GM10266 (cell line): ENCODE results near the gene ARHGAP6.

Experiments used
- DNase-seq: peaks from one replicate; pipeline ENCODE4 v3.0.0; 2012; ENCODE audit errors: extremely low spot score
- TF ChIP-seq, protein P1 (sequence below): IDR thresholded peaks from 2 replicates; pipeline ENCODE4 v1.5.1; 2012; ENCODE audit warnings: mild to moderate bottlenecking, low read depth; ENCODE audit not compliant: control insufficient read depth, insufficient read depth; ENCODE audit errors: missing control alignments

ARHGAP6 gene

DNA sequence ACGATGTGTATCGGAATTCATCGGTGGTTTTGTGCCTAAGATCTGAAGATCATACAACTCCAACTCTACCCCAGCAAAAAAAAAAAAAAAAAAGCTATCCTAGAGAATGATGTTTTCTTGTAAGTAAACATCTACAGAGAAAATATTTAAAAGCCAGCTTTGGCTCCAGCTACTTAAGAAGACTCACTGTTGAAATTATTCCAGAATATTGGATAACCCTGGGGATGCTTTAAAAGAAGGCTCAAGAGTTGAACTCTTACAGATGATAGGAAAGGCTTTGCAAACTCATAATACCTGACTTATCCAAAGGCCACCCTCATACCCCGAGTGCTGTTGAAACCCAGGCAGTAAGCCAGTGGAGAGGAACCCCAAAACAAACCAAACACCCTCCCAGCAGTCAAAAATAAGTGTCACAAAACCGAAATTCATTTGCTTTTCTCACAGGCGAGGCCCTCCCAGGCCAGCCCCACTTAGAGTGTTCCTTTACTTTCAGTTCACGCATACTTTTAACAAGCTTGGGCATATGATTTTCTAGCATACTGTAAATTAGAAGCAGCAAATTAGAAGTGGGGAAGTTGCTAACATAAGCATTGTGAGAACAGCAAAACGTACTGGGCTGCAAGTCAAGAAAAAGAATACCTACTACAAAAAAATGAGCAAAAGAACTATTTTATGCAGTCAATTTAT, 375.2 kb downstream of the ARHGAP6 start:
- TF ChIP-seq, protein P1, sequence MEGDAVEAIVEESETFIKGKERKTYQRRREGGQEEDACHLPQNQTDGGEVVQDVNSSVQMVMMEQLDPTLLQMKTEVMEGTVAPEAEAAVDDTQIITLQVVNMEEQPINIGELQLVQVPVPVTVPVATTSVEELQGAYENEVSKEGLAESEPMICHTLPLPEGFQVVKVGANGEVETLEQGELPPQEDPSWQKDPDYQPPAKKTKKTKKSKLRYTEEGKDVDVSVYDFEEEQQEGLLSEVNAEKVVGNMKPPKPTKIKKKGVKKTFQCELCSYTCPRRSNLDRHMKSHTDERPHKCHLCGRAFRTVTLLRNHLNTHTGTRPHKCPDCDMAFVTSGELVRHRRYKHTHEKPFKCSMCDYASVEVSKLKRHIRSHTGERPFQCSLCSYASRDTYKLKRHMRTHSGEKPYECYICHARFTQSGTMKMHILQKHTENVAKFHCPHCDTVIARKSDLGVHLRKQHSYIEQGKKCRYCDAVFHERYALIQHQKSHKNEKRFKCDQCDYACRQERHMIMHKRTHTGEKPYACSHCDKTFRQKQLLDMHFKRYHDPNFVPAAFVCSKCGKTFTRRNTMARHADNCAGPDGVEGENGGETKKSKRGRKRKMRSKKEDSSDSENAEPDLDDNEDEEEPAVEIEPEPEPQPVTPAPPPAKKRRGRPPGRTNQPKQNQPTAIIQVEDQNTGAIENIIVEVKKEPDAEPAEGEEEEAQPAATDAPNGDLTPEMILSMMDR, result no peak
- peak; percentile 5 for DNase-seq

DNA sequence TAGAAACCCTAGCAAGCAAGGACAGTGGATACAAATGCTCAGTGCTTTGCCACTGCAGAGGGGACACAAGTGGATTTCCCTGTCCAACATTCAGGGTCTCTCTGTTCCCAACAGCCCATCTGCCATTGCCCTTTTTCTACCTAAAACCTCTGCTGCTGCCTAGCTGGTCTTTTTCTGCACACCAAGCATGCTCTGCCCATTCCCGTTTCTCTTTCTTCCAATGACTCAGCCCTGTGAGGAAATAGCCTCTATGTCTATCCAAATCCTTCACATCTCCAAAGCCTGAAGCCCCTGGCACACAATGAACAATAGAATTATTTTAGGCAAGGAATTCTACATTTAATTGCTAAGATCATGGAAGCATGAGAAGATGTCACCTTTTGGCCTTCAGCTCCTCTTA, 378.2 kb downstream of the ARHGAP6 start:
- TF ChIP-seq, protein P1, result no peak
- no peak for DNase-seq

DNA sequence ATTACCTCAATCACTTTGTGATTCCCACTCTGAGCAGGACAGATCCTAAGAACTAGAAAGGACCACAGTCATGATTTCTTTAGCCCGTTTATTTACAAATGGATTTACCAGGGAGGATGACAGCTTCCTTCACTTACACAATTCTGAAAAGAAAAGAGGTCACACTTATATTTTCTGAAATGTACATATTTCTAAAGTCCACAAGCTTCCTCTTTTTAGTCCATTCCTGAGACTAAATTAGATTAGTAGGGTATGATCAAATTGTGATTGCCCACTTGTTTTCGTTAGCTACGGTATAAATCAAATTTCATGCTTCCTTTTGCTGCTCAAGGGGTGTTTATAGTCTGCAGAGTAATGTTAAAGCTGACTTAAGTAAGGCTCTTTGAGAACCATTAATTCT, 380.1 kb downstream of the ARHGAP6 start:
- TF ChIP-seq, protein P1, result no peak
- no peak for DNase-seq

DNA sequence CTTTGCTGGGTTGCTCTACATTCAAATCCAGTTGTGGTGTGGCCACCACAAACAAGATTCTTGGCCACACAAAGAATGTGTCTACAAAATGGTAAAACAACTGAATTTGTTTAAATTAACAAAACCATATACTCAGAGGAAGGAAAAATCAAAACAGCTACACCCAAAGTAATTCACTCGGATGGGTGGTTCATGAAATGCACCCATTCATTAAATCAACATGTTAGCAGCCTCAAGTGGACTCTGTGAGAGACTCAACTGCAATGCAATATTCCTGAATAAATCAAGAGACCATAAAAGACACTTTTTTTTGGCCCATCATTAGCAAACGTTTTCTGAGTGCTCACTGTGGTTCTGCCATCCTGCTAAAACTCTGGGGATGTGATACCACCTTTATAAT, 383.7 kb downstream of the ARHGAP6 start:
- TF ChIP-seq, protein P1, result no peak
- no peak for DNase-seq

DNA sequence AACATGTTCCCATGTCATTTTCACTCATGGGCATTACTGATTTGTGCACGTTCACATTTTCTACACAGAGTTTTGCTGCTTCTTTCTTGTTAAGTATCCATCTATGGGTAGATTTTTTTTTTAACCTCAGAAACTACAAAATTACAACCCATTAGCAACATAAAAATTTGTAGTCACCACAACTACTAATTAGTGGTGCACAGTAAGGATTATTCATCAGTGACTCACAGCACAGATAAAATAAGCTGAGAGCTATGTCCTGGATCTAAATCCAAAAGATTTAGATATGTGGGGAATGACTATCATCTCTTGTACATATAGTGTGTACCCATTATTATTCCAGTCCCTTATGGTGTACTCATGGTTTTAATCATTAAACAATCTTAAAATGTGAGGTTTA, 392.2 kb downstream of the ARHGAP6 start:
- TF ChIP-seq, protein P1, result no peak
- no peak for DNase-seq

DNA sequence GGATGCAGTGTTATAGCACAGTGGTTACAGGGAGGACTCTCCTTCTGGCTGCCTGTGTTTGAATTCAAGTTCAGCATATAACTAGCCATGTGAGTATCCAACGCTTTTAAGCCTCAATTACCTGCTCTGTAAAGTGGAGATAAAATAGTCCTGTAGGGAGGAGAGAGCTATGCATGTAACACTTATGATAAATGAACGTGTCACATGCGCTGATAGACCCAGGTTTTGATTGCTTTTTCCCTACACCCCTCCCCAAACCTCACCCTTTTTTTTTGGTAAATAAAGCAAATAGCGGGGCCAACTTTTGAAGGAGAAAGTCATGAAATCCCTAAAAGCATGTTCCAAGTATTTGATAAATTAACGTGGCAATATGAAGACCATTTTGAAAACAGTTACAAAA, 392.9 kb downstream of the ARHGAP6 start:
- DNase-seq, result no peak
- TF ChIP-seq, protein P1, result no peak

DNA sequence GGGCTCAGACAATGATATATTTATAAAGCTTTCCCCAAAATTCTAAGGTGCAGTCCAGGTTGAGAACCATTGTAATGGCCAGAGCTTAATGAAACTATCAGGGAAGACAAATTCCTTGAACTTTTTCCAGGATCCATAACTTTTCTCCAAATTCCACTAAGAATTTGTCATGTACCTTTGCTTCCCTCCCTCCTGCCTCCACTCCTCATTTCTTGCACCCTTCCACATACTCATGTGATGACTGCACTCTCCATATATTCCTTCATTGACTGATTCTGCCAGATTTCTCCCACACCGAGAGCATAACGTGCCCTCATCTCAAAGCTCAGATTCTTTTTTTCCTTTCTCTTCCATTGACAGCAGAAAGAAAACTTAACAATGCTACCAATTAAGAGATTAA, 393.4 kb downstream of the ARHGAP6 start:
- DNase-seq, result no peak
- TF ChIP-seq, protein P1, result no peak
